ENCODE measurements around the gene TRIM47.
A peak's percentile ranks its signal among the peaks of the same experiment; 100 is the strongest.

The TRIM47 gene

GRCh38 chr17:75849724-75850123, 28.7 kb downstream of the TRIM47 start:
- H3K27ac ChIP-seq: no peak overlapping the region
- TF ChIP-seq ZFX (IDR thresholded peaks at IDR 0.05; ENCODE audit: borderline replicate concordance) (no peak), CTCF (IDR thresholded peaks at IDR 0.05) (no peak)

GRCh38 chr17:75849279-75849646, 29.1 kb downstream of the TRIM47 start:
- TF ChIP-seq ZFX (IDR thresholded peaks at IDR 0.05; ENCODE audit: borderline replicate concordance) (no peak), CTCF (IDR thresholded peaks at IDR 0.05) (no peak)
- no peak overlapping the region for H3K27ac ChIP-seq

- H3K27ac ChIP-seq: no peak overlapping the region
- TF ChIP-seq CTCF (IDR thresholded peaks at IDR 0.05) (peak; percentile 92), ZFX (IDR thresholded peaks at IDR 0.05; ENCODE audit: borderline replicate concordance) (no peak)
Observed at GRCh38 chr17:75848523-75849278, 29.7 kb downstream of the TRIM47 start.

GRCh38 chr17:75847614-75848522, 30.5 kb downstream of the TRIM47 start:
- H3K27ac ChIP-seq: no peak overlapping the region
- TF ChIP-seq CTCF (IDR thresholded peaks at IDR 0.05) (no peak), ZFX (IDR thresholded peaks at IDR 0.05; ENCODE audit: borderline replicate concordance) (no peak)

- no peak overlapping the region for H3K27ac ChIP-seq
- TF ChIP-seq ZFX (IDR thresholded peaks at IDR 0.05; ENCODE audit: borderline replicate concordance) (no peak), CTCF (IDR thresholded peaks at IDR 0.05) (no peak)
Observed at GRCh38 chr17:75846692-75847613, 31.4 kb downstream of the TRIM47 start.

GRCh38 chr17:75845933-75846691, 32.3 kb downstream of the TRIM47 start:
- H3K27ac ChIP-seq: peak overlapping the region; percentile 40
- TF ChIP-seq ZFX (IDR thresholded peaks at IDR 0.05; ENCODE audit: borderline replicate concordance) (no peak), CTCF (IDR thresholded peaks at IDR 0.05) (no peak)
